GM23248 (cell line): Measurements from ENCODE around the gene ZNF219.

Experiments used
- EZH2 ChIP-seq: fragments of 200-600 bp; sonication (generic); IDR thresholded peaks from 2 replicates; pipeline ENCODE4 v1.6.1; 2018; ENCODE audit warnings: antibody characterized with exemption, mild to moderate bottlenecking; ENCODE audit not compliant: insufficient read depth, poor library complexity, severe bottlenecking
- EZH2phosphoT487 ChIP-seq: fragments of 200-600 bp; sonication (generic); IDR thresholded peaks from 2 replicates; pipeline ENCODE4 v1.6.1; 2018; ENCODE audit warnings: antibody characterized with exemption, moderate library complexity, mild to moderate bottlenecking, low read depth; ENCODE audit not compliant: insufficient read depth

- TF ChIP-seq EZH2, result no peak
- no peak for TF ChIP-seq EZH2phosphoT487
Observed at GRCh38 chr14:21145437-21145836, 47.0 kb upstream of the ZNF219 start.
